Measurements from ENCODE around the gene FAM83G.

The FAM83G gene

DNA sequence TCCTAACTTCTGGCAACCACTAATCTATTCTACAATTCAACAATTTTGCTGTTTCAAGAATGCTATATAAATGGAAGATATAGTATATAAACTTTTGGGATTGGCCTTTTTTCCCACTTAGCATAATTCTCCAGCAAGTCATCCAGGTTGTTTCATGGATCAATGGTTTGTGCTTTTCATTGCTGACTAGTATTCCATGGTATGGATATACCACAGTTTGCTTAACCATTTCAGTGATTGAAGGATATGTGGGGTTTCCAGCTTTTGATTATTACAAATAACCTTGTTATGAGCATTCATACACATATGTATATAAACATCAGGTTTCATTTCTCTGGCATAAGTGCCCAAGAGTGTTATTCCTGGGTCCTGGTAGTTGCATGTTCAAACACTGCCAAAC, 2.1 kb upstream of the FAM83G start:
- Histone ChIP-seq H3K27ac (replicated peaks; ENCODE audit: low read length) (no peak overlapping the region), H2BK12ac (ENCODE audit: low read length) (no peak overlapping the region), H3K23ac (ENCODE audit: low read depth, low read length, poor library complexity) (no peak overlapping the region), H3K4me1 (ENCODE audit: control insufficient read depth in 2 of 2, insufficient read depth in 1 of 2, low read depth in 1 of 2, low read length in 2 of 2) (peaks cover 0 to 20% of the 10 kb centered on the region in 2 donors), H2BK5ac (ENCODE audit: low read length) (no peak overlapping the region), H3K79me1 (ENCODE audit: low read depth, low read length) (peaks cover 10% of the 10 kb centered on the region), H3K9me3 (replicated peaks in 1 of 2; ENCODE audit: control insufficient read depth in 2 of 2, insufficient read depth in 1 of 2, low read depth in 1 of 2, low read length in 2 of 2) (peaks cover 1 to 7% of the 10 kb centered on the region in 2 donors), H3K36me3 (replicated peaks in 1 of 2; ENCODE audit: control insufficient read depth in 2 of 2, insufficient read depth in 2 of 2, low read length in 2 of 2) (peaks cover 0 to 2% of the 10 kb centered on the region in 2 donors), H2AFZ (ENCODE audit: low read length) (no peak overlapping the region), H3K4ac (ENCODE audit: low read length) (no peak overlapping the region), H2BK120ac (ENCODE audit: low read depth, low read length) (no peak overlapping the region), H2BK15ac (ENCODE audit: low read length) (no peak overlapping the region), H4K91ac (ENCODE audit: low read depth, low read length, poor library complexity) (no peak overlapping the region), H2AK5ac (ENCODE audit: low read depth, low read length) (no peak overlapping the region), H3K4me2 (ENCODE audit: insufficient read depth, low read length, poor library complexity, severe bottlenecking) (no peak overlapping the region), H3K9ac (ENCODE audit: low read depth, low read length, poor library complexity) (no peak overlapping the region), H3K27me3 (ENCODE audit: control insufficient read depth in 3 of 3, insufficient read depth in 3 of 3, low read depth in 1 of 3, low read length in 3 of 3) (peaks cover 0 to 54% (median 0%) of the 10 kb centered on the region in 3 experiments), H3K18ac (ENCODE audit: low read length) (no peak overlapping the region), H4K8ac (ENCODE audit: low read depth, low read length) (no peak overlapping the region), H3K14ac (ENCODE audit: low read length) (no peak overlapping the region), H3K4me3 (ENCODE audit: low read length in 2 of 2) (no peak overlapping the region)
- DNase-seq (ENCODE audit: low spot score) = no peak

GRCh38 chr17:19005789-19006430, 1.3 kb upstream of the FAM83G start:
- no peak for DNase-seq (ENCODE audit: low spot score)
- Histone ChIP-seq H3K27ac (replicated peaks; ENCODE audit: low read length) (no peak overlapping the region), H3K4me3 (ENCODE audit: low read length in 2 of 2) (no peak overlapping the region), H2AK5ac (ENCODE audit: low read depth, low read length) (peak overlapping the region; percentile 99), H3K27me3 (ENCODE audit: control insufficient read depth in 3 of 3, insufficient read depth in 3 of 3, low read depth in 1 of 3, low read length in 3 of 3) (peaks cover 0 to 62% (median 0%) of the 10 kb centered on the region in 3 experiments), H3K9me3 (replicated peaks in 1 of 2; ENCODE audit: control insufficient read depth in 2 of 2, insufficient read depth in 1 of 2, low read depth in 1 of 2, low read length in 2 of 2) (peaks cover 1 to 7% of the 10 kb centered on the region in 2 donors), H3K14ac (ENCODE audit: low read length) (peak overlapping the region; percentile 21), H3K36me3 (replicated peaks in 1 of 2; ENCODE audit: control insufficient read depth in 2 of 2, insufficient read depth in 2 of 2, low read length in 2 of 2) (peaks cover 0 to 5% of the 10 kb centered on the region in 2 donors), H3K79me1 (ENCODE audit: low read depth, low read length) (peaks cover 14% of the 10 kb centered on the region), H3K4me2 (ENCODE audit: insufficient read depth, low read length, poor library complexity, severe bottlenecking) (no peak overlapping the region), H2BK15ac (ENCODE audit: low read length) (peak overlapping the region; percentile 83), H2BK5ac (ENCODE audit: low read length) (peak overlapping the region; percentile 57), H3K23ac (ENCODE audit: low read depth, low read length, poor library complexity) (peak overlapping the region; percentile 62), H2BK120ac (ENCODE audit: low read depth, low read length) (no peak overlapping the region), H3K18ac (ENCODE audit: low read length) (no peak overlapping the region), H4K91ac (ENCODE audit: low read depth, low read length, poor library complexity) (no peak overlapping the region), H2BK12ac (ENCODE audit: low read length) (peak overlapping the region; percentile 33), H4K8ac (ENCODE audit: low read depth, low read length) (no peak overlapping the region), H3K9ac (ENCODE audit: low read depth, low read length, poor library complexity) (no peak overlapping the region), H2AFZ (ENCODE audit: low read length) (no peak overlapping the region), H3K4me1 (ENCODE audit: control insufficient read depth in 2 of 2, insufficient read depth in 1 of 2, low read depth in 1 of 2, low read length in 2 of 2) (peaks cover 4 to 26% of the 10 kb centered on the region in 2 donors), H3K4ac (ENCODE audit: low read length) (no peak overlapping the region)
- WGBS, 2 donors (ENCODE audit: extremely low coverage in 2 of 2, insufficient read length in 2 of 2, insufficient replicate concordance in 1 of 2) = no CpG with 5 or more reads among the region's 4 CpGs

- peak overlapping the region in 1 of 2 donors; percentile 83 for H3K4me3 ChIP-seq (ENCODE audit: low read length in 2 of 2)
- peak overlapping the region; percentile 68 for H2BK12ac ChIP-seq (ENCODE audit: low read length)
- H3K4me2 ChIP-seq (ENCODE audit: insufficient read depth, low read length, poor library complexity, severe bottlenecking) = peak overlapping the region; percentile 71
- peak overlapping the region; percentile 84 for H4K8ac ChIP-seq (ENCODE audit: low read depth, low read length)
- peak overlapping the region; percentile 21 for H3K14ac ChIP-seq (ENCODE audit: low read length)
- H3K27me3 ChIP-seq (ENCODE audit: control insufficient read depth in 3 of 3, insufficient read depth in 3 of 3, low read depth in 1 of 3, low read length in 3 of 3) = peaks cover 0 to 68% (median 0%) of the 10 kb centered on the region in 3 experiments
- H3K4me1 ChIP-seq (ENCODE audit: control insufficient read depth in 2 of 2, insufficient read depth in 1 of 2, low read depth in 1 of 2, low read length in 2 of 2) = peaks cover 8 to 26% of the 10 kb centered on the region in 2 donors
- peaks cover 1 to 7% of the 10 kb centered on the region in 2 donors for H3K9me3 ChIP-seq (replicated peaks in 1 of 2; ENCODE audit: control insufficient read depth in 2 of 2, insufficient read depth in 1 of 2, low read depth in 1 of 2, low read length in 2 of 2)
- H2BK5ac ChIP-seq (ENCODE audit: low read length) = peak overlapping the region; percentile 57
- H3K23ac ChIP-seq (ENCODE audit: low read depth, low read length, poor library complexity) = peak overlapping the region; percentile 66
- peaks cover 0 to 5% of the 10 kb centered on the region in 2 donors for H3K36me3 ChIP-seq (replicated peaks in 1 of 2; ENCODE audit: control insufficient read depth in 2 of 2, insufficient read depth in 2 of 2, low read length in 2 of 2)
- no peak overlapping the region for H4K91ac ChIP-seq (ENCODE audit: low read depth, low read length, poor library complexity)
- H2BK120ac ChIP-seq (ENCODE audit: low read depth, low read length) = no peak overlapping the region
- peak overlapping the region; percentile 93 for H3K18ac ChIP-seq (ENCODE audit: low read length)
- peak overlapping the region; percentile 56 for H2AFZ ChIP-seq (ENCODE audit: low read length)
- H3K79me1 ChIP-seq (ENCODE audit: low read depth, low read length) = peaks cover 14% of the 10 kb centered on the region
- H3K9ac ChIP-seq (ENCODE audit: low read depth, low read length, poor library complexity) = peak overlapping the region; percentile 75
- no peak for DNase-seq (ENCODE audit: low spot score)
- peak overlapping the region; percentile 99 for H3K4ac ChIP-seq (ENCODE audit: low read length)
- no peak overlapping the region for H3K27ac ChIP-seq (replicated peaks; ENCODE audit: low read length)
- no CpG with 5 or more reads among the region's 13 CpGs for WGBS, 2 donors (ENCODE audit: extremely low coverage in 2 of 2, insufficient read length in 2 of 2, insufficient replicate concordance in 1 of 2)
- peak overlapping the region; percentile 83 for H2BK15ac ChIP-seq (ENCODE audit: low read length)
- H2AK5ac ChIP-seq (ENCODE audit: low read depth, low read length) = peak overlapping the region; percentile 99
Observed at GRCh38 chr17:19005137-19005773, 691 bp upstream of the FAM83G start.
